K562 (cell line): ENCODE data around the gene CENPO.

Source experiments
- CREB1 ChIP-seq, 2 experiments: sonication (generic) in 1 of 2; formaldehyde crosslinking in 1 of 2; IDR thresholded peaks; 2 replicates each; pipeline versions ENCODE4 v1.6.1 to v1.8.0; 2012 to 2022; ENCODE audit warnings: inconsistent platforms in 1 of 2, mild to moderate bottlenecking in 1 of 2, missing genetic modification reagents in 1 of 2, moderate library complexity in 1 of 2
- CTCF ChIP-seq, 3 experiments: IDR thresholded peaks in 2 of 3; conservative IDR thresholded peaks in 1 of 3; 2 replicates each; pipeline ENCODE4 v1.5.1; 2011 to 2012; ENCODE audit warnings: low read length in 3 of 3, mild to moderate bottlenecking in 3 of 3, control low read depth in 2 of 3, improper control_type of control experiment in 1 of 3, inconsistent platforms in 1 of 3, low read depth in 1 of 3, mixed read lengths in 1 of 3, moderate library complexity in 1 of 3; ENCODE audit not compliant: insufficient read depth in 2 of 3
- ELF4 ChIP-seq: fragments of 450-650 bp; formaldehyde crosslinking; IDR thresholded peaks from 2 replicates; pipeline ENCODE4 v1.4.0; 2022; ENCODE audit warnings: missing genetic modification characterization
- FOXA1 ChIP-seq: fragments of 450-650 bp; IDR thresholded peaks from 2 replicates; pipeline ENCODE4 v1.6.1; 2016; ENCODE audit warnings: mild to moderate bottlenecking, borderline replicate concordance
- KLF10 ChIP-seq: fragments of 250-450 bp; sonication (Bioruptor Pico); IDR thresholded peaks from 2 replicates; pipeline ENCODE4 v1.6.1; 2021; ENCODE audit warnings: matching md5 sums
- TAF1 ChIP-seq: IDR thresholded peaks from 2 replicates; pipeline ENCODE4 v1.6.1; 2011; ENCODE audit warnings: mild to moderate bottlenecking, low read length, moderate library complexity; ENCODE audit not compliant: insufficient read depth, control insufficient read depth, severe bottlenecking; ENCODE audit errors: extremely low read depth
- TBP ChIP-seq: optimal IDR thresholded peaks from 2 replicates; pipeline ENCODE3; 2011; ENCODE audit warnings: low read depth, low read length, improper control_type of control experiment
- ZNF561 ChIP-seq: fragments of 450-650 bp; formaldehyde crosslinking; conservative IDR thresholded peaks from 2 replicates; pipeline ENCODE4 v1.4.0; 2020; ENCODE audit warnings: mild to moderate bottlenecking, moderate library complexity

GRCh38 chr2:24822049-24822706 lies 29.0 kb downstream of the CENPO start:
- no peak for TF ChIP-seq ELF4 (CRISPR knock-in tag)
- no peak for TF ChIP-seq CTCF (IDR thresholded peaks at IDR 0.05 in 2 of 3, conservative IDR thresholded peaks at IDR 0.05 in 1 of 3; ENCODE audit: insufficient read depth in 2 of 3, low read depth in 1 of 3, low read length in 3 of 3)
- no peak for TF ChIP-seq TAF1
- TF ChIP-seq TBP = no peak
- TF ChIP-seq ZNF561 (CRISPR knock-in tag) = no peak
- no peak; the same call in 1 of the 2 replicates for TF ChIP-seq CREB1 (IDR thresholded peaks at IDR 0.05)
- TF ChIP-seq CREB1 (CRISPR knock-in tag; IDR thresholded peaks at IDR 0.05) = no peak
- TF ChIP-seq FOXA1 = no peak
- no peak for TF ChIP-seq KLF10
